A673 (cell line): Measurements from ENCODE around the gene DENND6B.

ENCODE experiments used
- EZH2 ChIP-seq: fragments of 200-600 bp; sonication (generic); IDR thresholded peaks from 2 replicates; pipeline ENCODE4 v1.6.1; 2017; ENCODE audit warnings: borderline replicate concordance, low read depth, mild to moderate bottlenecking, mixed read lengths, antibody characterized with exemption, low read length; ENCODE audit not compliant: poor library complexity, severe bottlenecking
- TF ChIP-seq, protein P1 (sequence below): fragments of 300-800, 200-600 bp; sonication (generic); conservative IDR thresholded peaks from 2 replicates; pipeline ENCODE4 v1.5.1; 2017; ENCODE audit warnings: low read depth, mild to moderate bottlenecking, antibody characterized with exemption, low read length, moderate library complexity, mixed read lengths

DNA sequence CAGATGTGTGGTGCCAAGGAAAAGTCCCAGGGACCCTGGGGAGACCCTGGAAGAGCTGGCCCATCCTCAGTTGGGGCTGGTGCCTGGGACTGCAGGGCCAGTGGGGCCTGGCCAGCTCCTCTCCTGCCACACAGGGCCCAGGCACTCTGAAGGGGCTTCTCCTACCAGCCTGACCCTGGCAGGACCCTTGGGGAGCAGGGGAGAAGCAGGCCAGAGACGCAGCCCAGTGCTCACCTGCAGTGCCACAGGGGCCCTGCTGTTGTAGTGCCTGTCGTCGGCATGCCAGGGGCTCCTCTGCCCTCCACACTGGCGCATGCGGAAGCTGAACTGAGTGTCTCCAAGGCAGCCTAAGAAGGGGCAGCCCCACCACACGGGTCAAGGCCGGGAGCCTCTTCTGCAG, 9.1 kb downstream of the DENND6B start:
- no peak for TF ChIP-seq EZH2
- TF ChIP-seq, protein P1, sequence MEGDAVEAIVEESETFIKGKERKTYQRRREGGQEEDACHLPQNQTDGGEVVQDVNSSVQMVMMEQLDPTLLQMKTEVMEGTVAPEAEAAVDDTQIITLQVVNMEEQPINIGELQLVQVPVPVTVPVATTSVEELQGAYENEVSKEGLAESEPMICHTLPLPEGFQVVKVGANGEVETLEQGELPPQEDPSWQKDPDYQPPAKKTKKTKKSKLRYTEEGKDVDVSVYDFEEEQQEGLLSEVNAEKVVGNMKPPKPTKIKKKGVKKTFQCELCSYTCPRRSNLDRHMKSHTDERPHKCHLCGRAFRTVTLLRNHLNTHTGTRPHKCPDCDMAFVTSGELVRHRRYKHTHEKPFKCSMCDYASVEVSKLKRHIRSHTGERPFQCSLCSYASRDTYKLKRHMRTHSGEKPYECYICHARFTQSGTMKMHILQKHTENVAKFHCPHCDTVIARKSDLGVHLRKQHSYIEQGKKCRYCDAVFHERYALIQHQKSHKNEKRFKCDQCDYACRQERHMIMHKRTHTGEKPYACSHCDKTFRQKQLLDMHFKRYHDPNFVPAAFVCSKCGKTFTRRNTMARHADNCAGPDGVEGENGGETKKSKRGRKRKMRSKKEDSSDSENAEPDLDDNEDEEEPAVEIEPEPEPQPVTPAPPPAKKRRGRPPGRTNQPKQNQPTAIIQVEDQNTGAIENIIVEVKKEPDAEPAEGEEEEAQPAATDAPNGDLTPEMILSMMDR, result no peak
